Measurements from ENCODE around the gene CDC42SE2.
"Not testable (repeated sequence)": the region's sequence is repeated elsewhere in the genome, so short reads cannot be mapped to it uniquely, and the experiment has no call there.

The CDC42SE2 gene

GRCh38 chr5:131328536-131329285 lies 64.9 kb downstream of the CDC42SE2 start:
- no peak for DNase-seq

- no peak for DNase-seq
These were observed 65.4 kb downstream of the CDC42SE2 start for GRCh38 chr5:131329286-131329560.

GRCh38 chr5:131330031-131330430 lies 66.2 kb downstream of the CDC42SE2 start:
- DNase-seq = no peak

- DNase-seq = not testable (repeated sequence)
These were observed 71.9 kb downstream of the CDC42SE2 start for GRCh38 chr5:131335756-131336155.

GRCh38 chr5:131336801-131337200 lies 72.9 kb downstream of the CDC42SE2 start:
- DNase-seq = not testable (repeated sequence)

GRCh38 chr5:131337240-131338050 lies 73.6 kb downstream of the CDC42SE2 start:
- not testable (repeated sequence) for DNase-seq

GRCh38 chr5:131338051-131338453 lies 74.2 kb downstream of the CDC42SE2 start:
- DNase-seq = no peak

GRCh38 chr5:131344288-131344687 lies 80.4 kb downstream of the CDC42SE2 start:
- not testable (repeated sequence) for DNase-seq

GRCh38 chr5:131346204-131346603 lies 82.4 kb downstream of the CDC42SE2 start:
- DNase-seq = not testable (repeated sequence)

GRCh38 chr5:131353991-131354390 lies 90.1 kb downstream of the CDC42SE2 start:
- DNase-seq = no peak

- DNase-seq = no peak
These were observed 92.2 kb downstream of the CDC42SE2 start for GRCh38 chr5:131355971-131356528.

GRCh38 chr5:131356619-131357018 lies 92.8 kb downstream of the CDC42SE2 start:
- no peak for DNase-seq

GRCh38 chr5:131357739-131358561 lies 94.1 kb downstream of the CDC42SE2 start:
- DNase-seq = no peak

- DNase-seq = no peak
These were observed 97.9 kb downstream of the CDC42SE2 start for GRCh38 chr5:131361677-131362315.

GRCh38 chr5:131363811-131364506 lies 100.1 kb downstream of the CDC42SE2 start:
- no peak for DNase-seq

- no peak for DNase-seq
These were observed 100.7 kb downstream of the CDC42SE2 start for GRCh38 chr5:131364507-131365050.

- DNase-seq = no peak
These were observed 102.6 kb downstream of the CDC42SE2 start for GRCh38 chr5:131366428-131366827.

GRCh38 chr5:131367219-131367860 lies 103.5 kb downstream of the CDC42SE2 start:
- DNase-seq = no peak

- no peak for DNase-seq
These were observed 105.0 kb downstream of the CDC42SE2 start for GRCh38 chr5:131368866-131369265.

- no peak for DNase-seq
These were observed 105.7 kb downstream of the CDC42SE2 start for GRCh38 chr5:131369558-131369957.

- no peak for DNase-seq
These were observed 108.0 kb downstream of the CDC42SE2 start for GRCh38 chr5:131371835-131372234.

All from NCI-H1092 (cell line).